Uterus (tissue), 2 donors: ENCODE results near the gene DPYSL5.

Experiments
- CTCF ChIP-seq, 4 experiments: fragments of 200-600 bp in 2 of 4; fragments of 450-650 bp in 2 of 4; sonication (generic) in 2 of 4; IDR thresholded peaks; one replicate each; pipeline ENCODE4 v1.5.1; 2016 to 2019; ENCODE audit warnings: antibody characterized with exemption in 4 of 4, mild to moderate bottlenecking in 2 of 4, moderate library complexity in 1 of 4
- POLR2A ChIP-seq, 2 donors: fragments of 450-650 bp; IDR thresholded peaks; one replicate each; pipeline ENCODE4 v1.6.1; 2016; ENCODE audit warnings: antibody characterized with exemption in 2 of 2, mild to moderate bottlenecking in 1 of 2, moderate library complexity in 1 of 2

- TF ChIP-seq POLR2A (IDR thresholded peaks at IDR 0.05), result no peak
- TF ChIP-seq CTCF (IDR thresholded peaks at IDR 0.05), result no peak
Measured at GRCh38 chr2:26897807-26898479, 50.0 kb downstream of the DPYSL5 start.
